Activated naive CD4-positive, alpha-beta T cell treated with anti-CD3 and anti-CD28 coated beads for 36 hours (primary cell): ENCODE measurements around the gene CLASP1. TPM values are rescaled to one million over a fixed set of nuclear protein-coding genes. Genes with fewer than 3 reads are reported as not detected.

ENCODE experiments used
- CTCF ChIA-PET: fragments of 350-600 bp; sonication (Branson Sonifier 250); formaldehyde crosslinking; loops from one replicate; lab custom pipeline; 2021; ENCODE audit warnings: antibody characterized with exemption; lab: Charles Lee
- DNase-seq: peaks from one replicate; pipeline ENCODE4 v3.0.0-alpha.2; 2020
- H3K27ac Mint-ChIP-seq: one replicate; pipeline ENCODE4 v1.8.0; 2021; ENCODE audit warnings: mild to moderate bottlenecking, mixed read lengths
- H3K27me3 Mint-ChIP-seq: one replicate; pipeline ENCODE4 v1.8.0; 2021; ENCODE audit warnings: low read depth, mixed read lengths
- H3K36me3 Mint-ChIP-seq: one replicate; pipeline ENCODE4 v1.8.0; 2021; ENCODE audit warnings: low read depth, mixed read lengths
- H3K4me1 Mint-ChIP-seq: one replicate; pipeline ENCODE4 v1.8.0; 2021; ENCODE audit warnings: low read depth, mixed read lengths
- H3K4me3 Mint-ChIP-seq: one replicate; pipeline ENCODE4 v1.8.0; 2021; ENCODE audit warnings: mild to moderate bottlenecking, moderate library complexity, mixed read lengths
- H3K9me3 Mint-ChIP-seq: one replicate; pipeline ENCODE4 v1.8.0; 2021; ENCODE audit warnings: mixed read lengths
- intact Hi-C: fragments of 100-400 bp; cut with micrococcal nuclease; formaldehyde crosslinking; loops from one replicate; pipeline ENCODE4 v1.15.1; 2023
- total RNA-seq, 2 experiments: library from RNA; stranded (reverse); gene quantifications; one replicate each; pipeline ENCODE4 v1.2.3, GENCODE V29; 2021

Gene CLASP1
- total RNA-seq, 2 experiments from 2014 or later = 47.3 to 51.5 TPM

DNA sequence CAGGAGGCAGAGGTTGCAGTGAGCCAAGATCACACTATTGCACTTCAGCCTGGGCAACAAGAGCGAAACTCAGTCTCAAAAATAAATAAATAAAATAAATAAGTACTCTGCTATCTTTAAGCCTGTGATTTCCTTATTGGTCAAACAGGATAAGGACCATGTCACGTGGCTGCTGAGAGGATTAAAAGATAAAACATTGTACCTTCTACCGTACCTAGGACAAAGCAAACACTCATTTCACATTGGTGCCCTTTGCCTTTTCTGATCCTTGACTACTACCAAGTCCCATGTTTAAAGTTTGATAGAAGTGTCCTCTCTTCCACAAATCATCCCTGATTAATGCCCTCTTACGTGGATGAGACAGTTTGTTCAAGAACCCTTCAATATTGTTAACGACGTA lies 244.0 kb downstream of the CLASP1 start:
- intact Hi-C loops = no loop called here
- H3K27ac Mint-ChIP-seq = no peak overlapping the region
- H3K27me3 Mint-ChIP-seq = no peaks in the 10 kb centered on the region
- no peak for DNase-seq
- CTCF ChIA-PET = no interaction called here
- H3K4me1 Mint-ChIP-seq = no peaks in the 10 kb centered on the region
- no peaks in the 10 kb centered on the region for H3K9me3 Mint-ChIP-seq
- peaks cover 21% of the 10 kb centered on the region for H3K36me3 Mint-ChIP-seq
- H3K4me3 Mint-ChIP-seq = no peak overlapping the region

- Mint-ChIP-seq H3K27ac (no peak overlapping the region), H3K9me3 (no peaks in the 10 kb centered on the region), H3K27me3 (no peaks in the 10 kb centered on the region), H3K4me3 (no peak overlapping the region), H3K36me3 (peaks cover 14% of the 10 kb centered on the region), H3K4me1 (no peaks in the 10 kb centered on the region)
- DNase-seq = no peak
- intact Hi-C loops = no loop called here
- CTCF ChIA-PET = no interaction called here
Observed at GRCh38 chr2:121400201-121400600, 249.1 kb downstream of the CLASP1 start.

DNA sequence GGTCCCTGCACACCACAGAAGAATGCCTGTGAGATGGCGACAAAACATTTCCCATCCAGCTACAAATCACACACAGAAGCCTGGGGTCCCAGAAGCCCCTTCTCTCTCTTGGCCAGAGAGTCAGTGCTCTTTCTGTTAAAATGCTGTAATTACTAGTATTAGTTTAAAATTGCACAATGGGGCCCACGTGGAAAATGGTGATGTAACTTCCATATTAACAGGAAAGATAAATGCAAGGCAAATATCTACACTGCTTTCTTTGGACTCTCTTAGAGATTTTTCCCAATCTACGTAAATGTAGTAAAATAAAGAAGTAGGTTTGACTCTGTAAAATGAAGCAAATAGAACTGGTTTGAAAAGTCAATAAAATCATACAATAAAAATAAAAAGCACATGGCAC lies 250.4 kb downstream of the CLASP1 start:
- intact Hi-C loops = no loop called here
- Mint-ChIP-seq H3K27me3 (no peaks in the 10 kb centered on the region), H3K4me3 (no peak overlapping the region), H3K4me1 (no peaks in the 10 kb centered on the region), H3K36me3 (peaks cover 16% of the 10 kb centered on the region), H3K9me3 (no peaks in the 10 kb centered on the region), H3K27ac (no peak overlapping the region)
- CTCF ChIA-PET = no interaction called here
- DNase-seq = no peak

DNA sequence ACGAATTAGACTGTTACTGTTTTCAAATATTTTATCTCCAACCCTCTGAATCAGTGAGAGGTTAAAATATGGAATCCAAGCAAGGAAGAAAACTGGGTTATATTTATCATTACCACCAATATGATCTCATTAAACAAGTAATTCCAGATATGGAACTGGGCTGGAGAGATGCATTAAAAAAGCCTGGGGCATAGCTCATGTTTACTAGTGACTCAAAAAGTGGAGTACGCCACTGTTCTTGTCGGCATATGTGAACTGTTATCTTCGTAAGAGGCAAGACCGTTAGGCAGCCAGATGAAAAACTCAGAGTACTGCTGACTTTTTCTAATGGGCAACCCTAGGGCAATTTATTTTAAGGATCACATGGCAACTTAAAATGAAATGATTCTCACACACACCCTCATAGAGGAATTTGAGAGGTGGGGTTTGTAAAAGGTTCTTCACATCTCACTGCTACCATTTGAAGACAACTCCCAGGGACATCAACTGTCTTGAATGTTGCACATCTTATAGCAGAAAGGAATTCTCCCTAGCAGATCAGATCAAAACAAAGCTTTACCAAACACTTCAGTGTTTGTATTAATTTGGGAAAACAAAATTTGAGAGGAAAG lies 259.1 kb downstream of the CLASP1 start:
- Mint-ChIP-seq H3K4me3 (no peak overlapping the region), H3K9me3 (no peaks in the 10 kb centered on the region), H3K36me3 (peaks cover 20% of the 10 kb centered on the region), H3K27me3 (no peaks in the 10 kb centered on the region), H3K4me1 (no peaks in the 10 kb centered on the region), H3K27ac (no peak overlapping the region)
- intact Hi-C loops = no loop called here
- no peak for DNase-seq
- CTCF ChIA-PET = interaction anchor here (3.1 kb wide), 1 partner anchor 12 kb away, joined by 12 read pairs; no protein-coding TSS in a partner anchor

- CTCF ChIA-PET = interaction anchor here (1.1 kb wide), 1 partner anchor 14 kb away, joined by 3 read pairs; no protein-coding TSS in a partner anchor
- intact Hi-C loops = no loop called here
- no peak overlapping the region for H3K27ac Mint-ChIP-seq
- H3K4me3 Mint-ChIP-seq = no peak overlapping the region
- no peaks in the 10 kb centered on the region for H3K4me1 Mint-ChIP-seq
- no peaks in the 10 kb centered on the region for H3K27me3 Mint-ChIP-seq
- no peak for DNase-seq
- H3K9me3 Mint-ChIP-seq = no peaks in the 10 kb centered on the region
- peaks cover 17% of the 10 kb centered on the region for H3K36me3 Mint-ChIP-seq
Observed at GRCh38 chr2:121388371-121388770, 260.9 kb downstream of the CLASP1 start.

- intact Hi-C loops = no loop called here
- H3K27me3 Mint-ChIP-seq = no peaks in the 10 kb centered on the region
- CTCF ChIA-PET = interaction anchor here (1.1 kb wide), 1 partner anchor 15 kb away, joined by 3 read pairs; no protein-coding TSS in a partner anchor
- DNase-seq = no peak
- no peaks in the 10 kb centered on the region for H3K4me1 Mint-ChIP-seq
- no peak overlapping the region for H3K27ac Mint-ChIP-seq
- no peaks in the 10 kb centered on the region for H3K9me3 Mint-ChIP-seq
- H3K4me3 Mint-ChIP-seq = no peak overlapping the region
- peaks cover 20% of the 10 kb centered on the region for H3K36me3 Mint-ChIP-seq
Observed at GRCh38 chr2:121387591-121388325, 261.5 kb downstream of the CLASP1 start.

DNA sequence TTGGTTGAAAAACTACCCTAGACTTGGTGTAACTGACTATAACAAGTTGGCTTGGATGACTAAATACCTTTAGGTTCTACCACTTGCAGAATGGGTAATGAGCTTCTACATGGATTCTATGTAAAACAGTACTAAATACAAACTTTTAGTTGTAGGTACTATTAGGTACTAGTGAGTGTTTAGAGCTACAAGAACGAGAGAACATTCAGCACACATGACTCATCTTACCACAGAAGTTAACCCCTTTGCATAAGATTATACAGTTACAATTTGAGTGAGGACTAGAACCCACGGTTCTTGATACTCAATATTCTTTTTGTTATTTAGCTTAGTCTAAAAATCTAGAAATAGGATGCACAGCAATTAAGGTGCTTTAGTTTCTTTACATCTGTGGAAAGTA lies 262.6 kb downstream of the CLASP1 start:
- CTCF ChIA-PET = interaction anchor here (1.5 kb wide), 1 partner anchor 16 kb away, joined by 3 read pairs; no protein-coding TSS in a partner anchor
- intact Hi-C loops = no loop called here
- Mint-ChIP-seq H3K4me1 (no peaks in the 10 kb centered on the region), H3K27ac (no peak overlapping the region), H3K36me3 (peaks cover 20% of the 10 kb centered on the region), H3K4me3 (no peak overlapping the region), H3K9me3 (no peaks in the 10 kb centered on the region), H3K27me3 (no peaks in the 10 kb centered on the region)
- DNase-seq = no peak

- Mint-ChIP-seq H3K27ac (no peak overlapping the region), H3K27me3 (no peaks in the 10 kb centered on the region), H3K4me1 (no peaks in the 10 kb centered on the region), H3K36me3 (peaks cover 20% of the 10 kb centered on the region), H3K9me3 (no peaks in the 10 kb centered on the region), H3K4me3 (no peak overlapping the region)
- intact Hi-C loops = no loop called here
- CTCF ChIA-PET = interaction anchor here (1.5 kb wide), 1 partner anchor 17 kb away, joined by 3 read pairs; no protein-coding TSS in a partner anchor
- no peak for DNase-seq
Observed at GRCh38 chr2:121386102-121386501, 263.2 kb downstream of the CLASP1 start.

- H3K27me3 Mint-ChIP-seq = no peaks in the 10 kb centered on the region
- H3K36me3 Mint-ChIP-seq = peaks cover 25% of the 10 kb centered on the region
- no peak overlapping the region for H3K4me3 Mint-ChIP-seq
- CTCF ChIA-PET = no interaction called here
- no peak for DNase-seq
- H3K9me3 Mint-ChIP-seq = no peaks in the 10 kb centered on the region
- H3K27ac Mint-ChIP-seq = no peak overlapping the region
- intact Hi-C loops = no loop called here
- no peaks in the 10 kb centered on the region for H3K4me1 Mint-ChIP-seq
Observed at GRCh38 chr2:121382744-121383143, 266.5 kb downstream of the CLASP1 start.

GRCh38 chr2:121377646-121378045 lies 271.6 kb downstream of the CLASP1 start:
- DNase-seq = no peak
- Mint-ChIP-seq H3K27ac (no peak overlapping the region), H3K27me3 (no peaks in the 10 kb centered on the region), H3K4me1 (no peaks in the 10 kb centered on the region), H3K36me3 (peaks cover 29% of the 10 kb centered on the region), H3K4me3 (no peak overlapping the region), H3K9me3 (no peaks in the 10 kb centered on the region)
- intact Hi-C loops = no loop called here
- CTCF ChIA-PET = no interaction called here

- H3K9me3 Mint-ChIP-seq = no peaks in the 10 kb centered on the region
Observed at GRCh38 chr2:121376535-121377250, 272.6 kb downstream of the CLASP1 start.

DNA sequence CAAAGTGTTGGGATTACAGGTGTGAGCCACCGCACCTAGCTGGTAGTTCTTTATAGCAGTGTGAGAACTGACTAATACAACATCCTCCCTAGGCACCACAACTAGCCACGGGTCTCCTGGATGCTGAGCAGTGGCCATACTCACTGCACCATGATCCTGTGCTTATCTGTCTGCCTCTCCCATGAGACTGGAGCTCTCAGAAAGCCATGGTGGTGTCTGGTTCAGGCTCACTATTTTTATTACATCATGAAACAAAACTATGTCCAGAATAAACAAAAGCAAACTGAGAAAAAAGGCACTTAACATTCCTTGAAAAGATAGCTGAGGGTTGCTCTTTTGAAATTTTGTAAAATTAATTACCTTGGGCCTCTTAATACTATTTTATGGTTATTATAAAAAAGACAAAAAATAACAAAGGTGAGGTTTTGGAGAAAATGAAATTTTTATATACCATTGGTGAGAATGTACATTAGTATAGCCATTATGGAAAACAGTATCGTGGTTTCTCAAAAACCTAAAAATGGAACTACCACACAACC lies 273.6 kb downstream of the CLASP1 start:
- peaks cover 29% of the 10 kb centered on the region for H3K36me3 Mint-ChIP-seq
- H3K27me3 Mint-ChIP-seq = no peaks in the 10 kb centered on the region
- DNase-seq = no peak
- no peaks in the 10 kb centered on the region for H3K9me3 Mint-ChIP-seq
- H3K4me3 Mint-ChIP-seq = no peak overlapping the region
- H3K27ac Mint-ChIP-seq = no peak overlapping the region
- CTCF ChIA-PET = no interaction called here
- intact Hi-C loops = no loop called here
- no peaks in the 10 kb centered on the region for H3K4me1 Mint-ChIP-seq

More at GRCh38 chr2:121376535-121377250, 272.6 kb downstream of the CLASP1 start:
- Mint-ChIP-seq H3K36me3 (peaks cover 26% of the 10 kb centered on the region), H3K27me3 (no peaks in the 10 kb centered on the region), H3K4me3 (no peak overlapping the region), H3K27ac (no peak overlapping the region), H3K4me1 (no peaks in the 10 kb centered on the region)
- intact Hi-C loops = no loop called here
- CTCF ChIA-PET = interaction anchor here (0.6 kb wide), 1 partner anchor 1456 kb away, joined by 3 read pairs; no protein-coding TSS in a partner anchor
- DNase-seq = no peak
